ENCODE measurements around the gene ARID4A. TPM values are rescaled to one million over a fixed set of nuclear protein-coding genes. Genes with fewer than 3 reads are reported as not detected.
A peak's percentile ranks its signal among the peaks of the same experiment; 100 is the strongest.

Gene ARID4A
- total and polyA plus RNA-seq, 7 experiments from 2014 or later, result 25.7 to 79.2 (median 70.7) TPM

DNA sequence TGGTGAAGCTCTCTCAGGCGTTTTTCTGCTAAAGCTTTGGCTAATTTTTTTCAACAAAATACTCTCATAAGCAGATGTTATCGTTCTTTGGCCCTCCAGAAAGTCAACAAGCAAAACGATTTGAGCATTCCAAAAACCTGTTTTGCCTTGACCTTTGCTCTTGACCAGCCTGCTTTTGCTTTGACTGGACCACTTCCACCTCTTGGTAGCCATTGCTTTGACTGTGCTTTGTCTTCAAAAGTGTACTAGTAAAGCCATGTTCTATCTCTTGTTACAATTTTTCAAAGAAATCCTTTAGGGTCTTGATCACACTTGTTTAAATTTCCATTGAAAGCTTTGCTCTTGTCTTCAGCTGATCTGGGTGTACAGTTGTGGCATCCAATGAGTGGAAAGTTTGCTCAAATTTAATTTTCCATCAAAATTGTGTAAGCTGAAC is 10.7 kb upstream of the ARID4A start:
- Histone ChIP-seq H3K27ac (ENCODE audit: low read depth, low read length) (no peak overlapping the region), H3K27me3 (ENCODE audit: control insufficient read depth in 2 of 2, insufficient read depth in 2 of 2, low read length in 2 of 2) (no peaks in the 10 kb centered on the region), H3K4me1 (ENCODE audit: control insufficient read depth in 2 of 2, insufficient read depth in 2 of 2, low read length in 2 of 2) (peaks cover 10 to 29% of the 10 kb centered on the region in 2 donors), H3K9me3 (ENCODE audit: control insufficient read depth in 2 of 3, low read length in 3 of 3) (no peaks in the 10 kb centered on the region), H3K4me3 (ENCODE audit: low read length) (no peak overlapping the region), H3K36me3 (ENCODE audit: control insufficient read depth in 2 of 3, insufficient read depth in 3 of 3, low read length in 3 of 3) (peaks cover 7 to 70% (median 43%) of the 10 kb centered on the region in 3 experiments)
- Mint-ChIP-seq H3K27me3 (no peaks in the 10 kb centered on the region), H3K4me1 (peaks cover 38 to 86% (median 76%) of the 10 kb centered on the region in 7 donors), H3K4me3 (peak overlapping the region in 2 of 10 donors; percentile 7 to 28), H3K36me3 (peaks cover 29 to 61% (median 44%) of the 10 kb centered on the region in 5 donors), H3K9me3 (no peaks in the 10 kb centered on the region), H3K27ac (peak overlapping the region in 7 of 9 donors; percentile 15 to 87 (median 45))
- ChIA-PET CTCF (no interaction called here), POLR2A (interaction anchor here (0.7 kb wide), 1 partner anchor 10 kb away, joined by 4 read pairs; the partner anchor contains the start of gene ARID4A)
- intact Hi-C loops (cut with micrococcal nuclease), result loop anchor here in 1 of 2 donors (1.0 to 2.0 kb wide), 2 partner anchors 11 to 13 kb away; partner anchors contain the start of gene ARID4A
- DNase-seq, result no peak
- ATAC-seq, result no peak

DNA sequence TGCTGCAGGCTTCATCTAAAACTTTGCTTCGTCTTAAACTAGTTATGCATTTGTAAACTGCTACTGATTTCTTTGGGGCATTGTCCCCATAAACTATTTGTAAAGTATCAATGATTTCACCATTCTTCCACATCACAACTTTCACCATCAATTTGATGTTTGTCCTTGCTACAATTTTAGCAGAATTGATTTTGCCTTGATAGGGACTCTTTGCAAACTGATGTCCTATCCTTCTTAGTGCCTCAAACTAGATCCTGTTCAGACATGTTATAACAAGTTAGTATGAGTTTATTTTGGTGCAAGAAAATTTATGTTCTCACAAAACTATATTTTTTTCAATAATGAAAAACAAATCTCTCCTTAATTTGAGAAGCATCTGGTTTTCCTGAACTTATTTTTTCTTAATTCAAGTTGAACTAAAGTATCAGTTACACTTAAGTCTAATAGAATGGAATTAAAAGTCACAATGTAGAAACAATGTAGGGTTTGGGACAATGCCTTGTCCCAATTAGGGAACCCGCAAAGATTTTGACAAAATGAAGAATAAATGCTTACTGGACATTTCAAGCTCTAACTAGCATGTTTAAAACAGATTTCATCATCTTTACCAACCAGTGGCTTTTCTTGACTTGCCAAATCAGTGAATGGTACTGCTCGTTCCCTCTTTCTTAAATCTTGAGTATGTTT is 10.1 kb upstream of the ARID4A start:
- ATAC-seq (no peak), DNase-seq (no peak)
- Histone ChIP-seq H3K4me1 (ENCODE audit: control insufficient read depth in 2 of 2, insufficient read depth in 2 of 2, low read length in 2 of 2) (peaks cover 10 to 25% of the 10 kb centered on the region in 2 donors), H3K27me3 (ENCODE audit: control insufficient read depth in 2 of 2, insufficient read depth in 2 of 2, low read length in 2 of 2) (no peaks in the 10 kb centered on the region), H3K36me3 (ENCODE audit: control insufficient read depth in 2 of 3, insufficient read depth in 3 of 3, low read length in 3 of 3) (peaks cover 7 to 71% (median 44%) of the 10 kb centered on the region in 3 experiments), H3K4me3 (ENCODE audit: low read length) (no peak overlapping the region), H3K9me3 (ENCODE audit: control insufficient read depth in 2 of 3, low read length in 3 of 3) (no peaks in the 10 kb centered on the region), H3K27ac (ENCODE audit: low read depth, low read length) (no peak overlapping the region)
- intact Hi-C loops (cut with micrococcal nuclease), result loop anchor here in 1 of 2 donors (1.0 to 2.0 kb wide), 2 partner anchors 10 to 13 kb away; partner anchors contain the start of gene ARID4A
- ChIA-PET CTCF (no interaction called here), POLR2A (interaction anchor here (0.7 to 1.5 kb wide), 2 partner anchors 10 kb away, joined by 4 to 10 read pairs; partner anchors contain the start of gene ARID4A)
- Mint-ChIP-seq H3K27me3 (no peaks in the 10 kb centered on the region), H3K4me1 (peaks cover 34 to 86% (median 73%) of the 10 kb centered on the region in 7 donors), H3K4me3 (peak overlapping the region in 5 of 10 donors; percentile 3 to 36 (median 20)), H3K36me3 (peaks cover 26 to 62% (median 40%) of the 10 kb centered on the region in 5 donors), H3K27ac (peak overlapping the region in 8 of 9 donors; percentile 2 to 87 (median 44)), H3K9me3 (no peaks in the 10 kb centered on the region)

DNA sequence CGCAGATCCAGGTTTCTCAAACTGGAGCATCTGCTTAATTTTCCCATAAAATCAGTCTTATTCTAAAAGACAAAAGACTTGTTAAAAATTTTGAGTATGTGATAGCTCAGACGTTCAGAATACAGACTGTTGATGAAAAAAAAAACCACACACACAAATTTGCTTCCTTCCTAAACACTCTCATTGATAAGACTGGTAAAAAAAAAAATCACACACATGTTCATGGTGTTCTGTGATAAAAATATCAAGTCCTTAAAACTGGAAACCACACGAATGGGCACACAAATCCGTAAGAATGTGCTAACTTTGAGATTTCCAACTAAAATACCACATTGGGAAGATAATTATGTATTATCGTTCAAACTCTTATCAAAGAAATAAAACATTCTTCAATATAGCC is 6.7 kb upstream of the ARID4A start:
- H3K4me3 ChIP-seq (ENCODE audit: low read length), result no peak overlapping the region
- intact Hi-C loops (cut with micrococcal nuclease), result no loop called here
- Mint-ChIP-seq H3K36me3 (peaks cover 14 to 65% (median 35%) of the 10 kb centered on the region in 5 donors), H3K4me3 (peak overlapping the region in 2 of 10 donors; percentile 28 to 35), H3K27me3 (no peaks in the 10 kb centered on the region), H3K27ac (peak overlapping the region in 2 of 9 donors; percentile 77), H3K9me3 (no peaks in the 10 kb centered on the region), H3K4me1 (peaks cover 43 to 94% (median 81%) of the 10 kb centered on the region in 7 donors)
- CTCF ChIA-PET, result no interaction called here
- H3K36me3 ChIP-seq (ENCODE audit: control insufficient read depth in 2 of 3, insufficient read depth in 3 of 3, low read length in 3 of 3), result peaks cover 0 to 65% (median 33%) of the 10 kb centered on the region in 3 experiments
- no peaks in the 10 kb centered on the region for H3K27me3 ChIP-seq (ENCODE audit: control insufficient read depth in 2 of 2, insufficient read depth in 2 of 2, low read length in 2 of 2)
- DNase-seq, result no peak
- ATAC-seq, result no peak
- no peak overlapping the region for H3K27ac ChIP-seq (ENCODE audit: low read depth, low read length)
- POLR2A ChIA-PET, result interaction anchor here (0.7 kb wide), 1 partner anchor 35 kb away, joined by 3 read pairs; no protein-coding TSS in a partner anchor
- H3K4me1 ChIP-seq (ENCODE audit: control insufficient read depth in 2 of 2, insufficient read depth in 2 of 2, low read length in 2 of 2), result peaks cover 15 to 18% of the 10 kb centered on the region in 2 donors
- no peaks in the 10 kb centered on the region for H3K9me3 ChIP-seq (ENCODE audit: control insufficient read depth in 2 of 3, low read length in 3 of 3)

DNA sequence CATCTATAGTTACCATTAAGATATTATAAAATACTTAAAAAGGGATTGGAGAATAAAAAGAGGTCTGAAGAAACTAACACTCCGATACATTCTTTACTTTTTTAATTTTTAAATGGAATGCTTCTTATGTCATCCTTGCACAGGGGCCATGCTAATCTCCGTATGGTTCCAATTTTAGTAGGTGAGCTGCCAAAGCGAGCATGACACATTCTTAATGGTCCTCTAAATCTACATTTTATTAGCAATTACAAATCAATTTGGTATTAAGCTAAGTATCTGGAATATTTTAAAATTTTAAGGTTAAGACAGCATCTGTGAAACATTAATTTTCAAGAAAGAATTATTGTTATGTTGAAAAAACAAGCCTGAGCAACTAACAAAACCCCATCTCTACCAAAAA is 6.2 kb upstream of the ARID4A start:
- no peak for DNase-seq
- CTCF ChIA-PET, result no interaction called here
- H3K36me3 Mint-ChIP-seq, result peaks cover 14 to 65% (median 34%) of the 10 kb centered on the region in 5 donors

DNA sequence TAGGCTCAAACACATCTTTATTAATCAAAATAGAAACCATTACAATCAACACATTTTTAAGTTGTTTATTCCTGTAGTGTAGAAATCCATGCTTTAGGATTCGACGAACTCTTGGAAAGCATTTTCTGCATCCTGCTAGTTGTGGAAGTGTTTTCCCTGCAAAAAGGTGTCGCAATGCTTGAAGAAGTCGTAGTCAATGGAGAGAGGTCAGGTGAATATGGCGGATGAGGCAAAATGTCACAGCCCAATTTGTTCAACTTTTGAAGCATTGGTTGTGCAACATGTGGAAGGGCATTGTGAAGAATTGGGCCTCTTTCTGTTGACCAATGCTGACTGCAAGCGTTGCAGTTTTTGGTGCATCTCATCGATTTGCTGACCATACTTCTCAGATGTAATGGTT is 4.2 kb upstream of the ARID4A start:
- DNase-seq, result no peak

More for the DNA sequence above, 6.2 kb upstream of the ARID4A start:
- Mint-ChIP-seq H3K27me3 (no peaks in the 10 kb centered on the region), H3K9me3 (no peaks in the 10 kb centered on the region), H3K4me3 (peak overlapping the region in 3 of 10 donors; percentile 27 to 68 (median 64)), H3K27ac (peak overlapping the region in 2 of 9 donors; percentile 62 to 77), H3K4me1 (peaks cover 43 to 94% (median 80%) of the 10 kb centered on the region in 7 donors)
- H3K4me3 ChIP-seq (ENCODE audit: low read length), result no peak overlapping the region
- ATAC-seq, result no peak
- no peaks in the 10 kb centered on the region for H3K9me3 ChIP-seq (ENCODE audit: control insufficient read depth in 2 of 3, low read length in 3 of 3)
- no peaks in the 10 kb centered on the region for H3K27me3 ChIP-seq (ENCODE audit: control insufficient read depth in 2 of 2, insufficient read depth in 2 of 2, low read length in 2 of 2)
- H3K27ac ChIP-seq (ENCODE audit: low read depth, low read length), result no peak overlapping the region
- peaks cover 0 to 61% (median 32%) of the 10 kb centered on the region in 3 experiments for H3K36me3 ChIP-seq (ENCODE audit: control insufficient read depth in 2 of 3, insufficient read depth in 3 of 3, low read length in 3 of 3)
- peaks cover 18 to 22% of the 10 kb centered on the region in 2 donors for H3K4me1 ChIP-seq (ENCODE audit: control insufficient read depth in 2 of 2, insufficient read depth in 2 of 2, low read length in 2 of 2)
- intact Hi-C loops (cut with micrococcal nuclease), result no loop called here
- POLR2A ChIA-PET, result interaction anchor here (0.6 to 1.4 kb wide), 2 partner anchors 48 to 180 kb away, joined by 3 to 4 read pairs; partner anchors contain the start of gene PSMA3

DNA sequence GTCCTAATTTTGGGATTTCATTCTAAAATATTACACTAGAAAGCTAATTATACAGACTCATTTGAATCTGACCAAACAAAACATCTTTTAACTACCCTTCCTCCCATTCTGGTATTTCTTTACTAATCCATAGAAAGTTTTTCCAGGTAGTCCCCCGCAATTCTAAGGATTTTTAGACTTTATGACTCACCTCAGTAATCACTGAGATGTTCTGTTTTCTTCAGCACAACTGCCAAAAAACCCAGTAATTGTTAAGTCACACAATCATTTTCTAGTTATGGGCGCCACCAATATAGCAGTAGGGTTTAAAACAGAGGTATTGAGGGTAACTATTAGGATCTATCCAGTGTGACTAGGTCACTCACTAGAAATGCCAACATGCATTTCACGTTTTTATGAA is 1.6 kb upstream of the ARID4A start:
- H3K4me3 Mint-ChIP-seq, result no peak overlapping the region
- intact Hi-C loops (cut with micrococcal nuclease), result loop anchor here in 1 of 2 donors (1.0 to 5.0 kb wide), 3 partner anchors 15 to 276 kb away; no protein-coding TSS in a partner anchor
- CTCF ChIA-PET, result interaction anchor here (0.9 kb wide), 1 partner anchor 15 kb away, joined by 5 read pairs; no protein-coding TSS in a partner anchor
- no peak for ATAC-seq
- peak overlapping the region in 1 of 9 donors; percentile 55 for H3K27ac Mint-ChIP-seq
- no peak for DNase-seq
- POLR2A ChIA-PET, result interaction anchor here (2.7 to 5.5 kb wide), 5 partner anchors 11 to 130 kb away, joined by 7 to 63 read pairs (median 24); partner anchors contain the start of genes KIAA0586, PSMA3 and TIMM9
- peaks cover 36 to 72% (median 57%) of the 10 kb centered on the region in 7 donors for H3K4me1 Mint-ChIP-seq
- peak overlapping the region; percentile 94 for H3K27ac ChIP-seq (ENCODE audit: low read depth, low read length)
- no peaks in the 10 kb centered on the region for H3K9me3 Mint-ChIP-seq
- H3K4me3 ChIP-seq (ENCODE audit: low read length), result peak overlapping the region; percentile 85
- no peaks in the 10 kb centered on the region for H3K27me3 Mint-ChIP-seq
- peaks cover 23% of the 10 kb centered on the region in 2 donors for H3K4me1 ChIP-seq (ENCODE audit: control insufficient read depth in 2 of 2, insufficient read depth in 2 of 2, low read length in 2 of 2)
- peaks cover 0 to 34% (median 13%) of the 10 kb centered on the region in 5 donors for H3K36me3 Mint-ChIP-seq
- H3K27me3 ChIP-seq (ENCODE audit: control insufficient read depth in 2 of 2, insufficient read depth in 2 of 2, low read length in 2 of 2), result no peaks in the 10 kb centered on the region
- H3K36me3 ChIP-seq (ENCODE audit: control insufficient read depth in 2 of 3, insufficient read depth in 3 of 3, low read length in 3 of 3), result peaks cover 0 to 38% (median 16%) of the 10 kb centered on the region in 3 experiments
- H3K9me3 ChIP-seq (ENCODE audit: control insufficient read depth in 2 of 3, low read length in 3 of 3), result no peaks in the 10 kb centered on the region

More for the DNA sequence above, 4.2 kb upstream of the ARID4A start:
- Histone ChIP-seq H3K27ac (ENCODE audit: low read depth, low read length) (no peak overlapping the region), H3K27me3 (ENCODE audit: control insufficient read depth in 2 of 2, insufficient read depth in 2 of 2, low read length in 2 of 2) (no peaks in the 10 kb centered on the region), H3K4me3 (ENCODE audit: low read length) (no peak overlapping the region), H3K9me3 (ENCODE audit: control insufficient read depth in 2 of 3, low read length in 3 of 3) (no peaks in the 10 kb centered on the region), H3K4me1 (ENCODE audit: control insufficient read depth in 2 of 2, insufficient read depth in 2 of 2, low read length in 2 of 2) (peaks cover 11 to 16% of the 10 kb centered on the region in 2 donors), H3K36me3 (ENCODE audit: control insufficient read depth in 2 of 3, insufficient read depth in 3 of 3, low read length in 3 of 3) (peaks cover 0 to 54% (median 27%) of the 10 kb centered on the region in 3 experiments)
- H3K9me3 Mint-ChIP-seq, result no peaks in the 10 kb centered on the region
- ATAC-seq, result no peak
- intact Hi-C loops (cut with micrococcal nuclease), result no loop called here
- peak overlapping the region in 7 of 10 donors; percentile 26 to 80 (median 59) for H3K4me3 Mint-ChIP-seq
- ChIA-PET POLR2A (no interaction called here), CTCF (no interaction called here)
- H3K4me1 Mint-ChIP-seq, result peaks cover 32 to 73% (median 60%) of the 10 kb centered on the region in 7 donors
- H3K27me3 Mint-ChIP-seq, result no peaks in the 10 kb centered on the region
- H3K27ac Mint-ChIP-seq, result peak overlapping the region in 1 of 9 donors; percentile 63
- peaks cover 6 to 49% (median 21%) of the 10 kb centered on the region in 5 donors for H3K36me3 Mint-ChIP-seq
